Activated gamma-delta T cell (primary cell): ENCODE measurements around the gene RAB18.
"Not testable (repeated sequence)": the region's sequence is repeated elsewhere in the genome, so short reads cannot be mapped to it uniquely, and the experiment has no call there.

Experiments
- DNase-seq: peaks from one replicate; lab custom pipeline; 2025; lab: John Stamatoyannopoulos, UW

Gene RAB18

DNA sequence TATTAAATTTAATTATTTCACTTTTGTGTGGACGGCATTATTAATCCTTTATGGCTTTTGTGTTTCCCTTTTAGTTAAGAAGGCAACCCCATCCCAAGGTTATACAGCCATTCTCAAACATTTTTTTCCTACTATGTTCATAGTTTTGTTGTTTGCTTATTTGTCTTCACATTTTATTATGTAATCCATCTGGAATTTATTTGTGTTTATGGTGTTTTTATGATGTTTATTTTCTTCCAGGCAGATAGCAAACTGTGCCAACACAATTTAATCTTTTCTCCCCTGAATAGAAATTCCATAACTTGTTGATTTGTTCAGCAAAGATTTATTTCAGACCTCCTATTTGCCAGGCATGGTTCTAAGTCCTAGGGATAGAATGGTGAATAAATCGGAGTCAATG, 42.9 kb downstream of the RAB18 start:
- DNase-seq, result no peak

GRCh38 chr10:27547482-27547881, 43.4 kb downstream of the RAB18 start:
- DNase-seq, result no peak

GRCh38 chr10:27550823-27551222, 46.7 kb downstream of the RAB18 start:
- no peak for DNase-seq

DNA sequence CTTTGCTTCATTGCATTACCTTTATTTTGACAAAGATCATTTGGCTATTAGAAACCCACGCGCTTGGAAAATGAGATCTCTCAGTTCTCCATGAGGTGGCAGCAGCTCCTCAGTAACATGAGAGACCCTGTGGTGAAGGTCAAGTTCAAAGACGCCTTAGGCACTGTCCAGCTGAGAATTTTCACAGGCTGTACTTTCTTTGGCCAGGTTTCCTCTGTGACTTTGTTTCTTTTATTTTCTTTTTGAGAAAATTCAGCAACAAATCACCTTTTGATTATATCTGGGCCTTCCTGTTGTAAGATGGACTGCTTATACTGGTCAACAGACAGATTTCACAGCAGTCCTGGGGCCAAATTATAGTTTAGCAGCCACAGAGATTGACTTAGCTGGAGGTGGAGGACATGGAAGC, 54.5 kb downstream of the RAB18 start:
- DNase-seq, result no peak

DNA sequence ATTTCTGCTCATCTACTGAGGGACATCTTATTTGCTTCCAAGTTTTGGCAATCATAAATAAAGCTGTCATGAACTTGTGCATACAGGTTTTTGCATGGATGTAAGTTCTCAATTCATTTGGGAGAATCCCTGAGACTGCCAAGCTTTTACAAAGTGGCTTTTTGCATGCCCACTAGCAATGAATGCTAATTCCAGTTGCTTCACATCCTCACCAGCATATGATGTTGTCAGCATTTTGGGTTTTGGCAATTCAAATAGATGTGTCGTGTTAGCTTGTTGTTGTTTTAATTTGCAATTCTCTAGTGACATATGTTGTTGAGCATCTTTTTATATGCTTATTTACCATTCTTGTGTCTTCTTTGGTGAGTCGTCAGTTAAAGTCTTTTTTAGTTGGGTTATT, 57.2 kb downstream of the RAB18 start:
- DNase-seq, result no peak

DNA sequence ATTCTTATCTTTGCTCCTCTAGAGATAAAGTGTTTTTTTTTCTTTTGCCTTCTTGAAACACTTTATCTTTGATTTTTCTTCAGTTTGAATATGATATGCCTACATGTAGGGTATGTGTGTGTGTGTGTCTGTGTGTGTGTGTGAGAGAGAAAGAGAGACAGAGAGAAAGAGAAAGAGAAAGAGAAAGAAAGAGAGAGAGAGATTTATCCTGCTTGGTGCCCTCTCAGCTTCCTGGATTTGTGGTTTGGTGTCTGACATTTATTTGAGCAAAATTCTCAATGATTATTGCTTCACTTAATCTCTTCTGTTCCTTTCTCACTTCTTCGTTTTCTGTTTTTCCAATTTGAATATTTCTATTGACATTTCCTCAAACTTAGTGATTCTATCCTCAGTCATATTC, 60.3 kb downstream of the RAB18 start:
- DNase-seq, result no peak

DNA sequence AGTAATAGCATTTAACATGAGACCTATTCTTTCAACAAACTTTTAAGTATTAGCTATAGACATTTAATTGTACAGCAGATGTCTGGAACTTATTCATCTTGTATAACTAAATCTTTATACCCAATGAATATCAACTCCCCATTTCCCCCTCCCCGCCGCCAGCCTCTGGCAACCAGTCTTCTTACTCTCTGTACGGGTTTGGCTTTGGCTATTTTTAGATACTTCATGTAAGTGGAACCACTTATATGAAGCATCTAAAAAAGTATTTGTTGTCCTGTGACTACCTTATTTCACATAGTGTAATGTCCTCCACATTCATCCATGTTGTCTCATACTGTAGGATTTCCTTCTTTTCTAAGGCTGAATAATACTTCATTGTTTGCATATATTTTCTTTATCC, 60.8 kb downstream of the RAB18 start:
- no peak for DNase-seq

DNA sequence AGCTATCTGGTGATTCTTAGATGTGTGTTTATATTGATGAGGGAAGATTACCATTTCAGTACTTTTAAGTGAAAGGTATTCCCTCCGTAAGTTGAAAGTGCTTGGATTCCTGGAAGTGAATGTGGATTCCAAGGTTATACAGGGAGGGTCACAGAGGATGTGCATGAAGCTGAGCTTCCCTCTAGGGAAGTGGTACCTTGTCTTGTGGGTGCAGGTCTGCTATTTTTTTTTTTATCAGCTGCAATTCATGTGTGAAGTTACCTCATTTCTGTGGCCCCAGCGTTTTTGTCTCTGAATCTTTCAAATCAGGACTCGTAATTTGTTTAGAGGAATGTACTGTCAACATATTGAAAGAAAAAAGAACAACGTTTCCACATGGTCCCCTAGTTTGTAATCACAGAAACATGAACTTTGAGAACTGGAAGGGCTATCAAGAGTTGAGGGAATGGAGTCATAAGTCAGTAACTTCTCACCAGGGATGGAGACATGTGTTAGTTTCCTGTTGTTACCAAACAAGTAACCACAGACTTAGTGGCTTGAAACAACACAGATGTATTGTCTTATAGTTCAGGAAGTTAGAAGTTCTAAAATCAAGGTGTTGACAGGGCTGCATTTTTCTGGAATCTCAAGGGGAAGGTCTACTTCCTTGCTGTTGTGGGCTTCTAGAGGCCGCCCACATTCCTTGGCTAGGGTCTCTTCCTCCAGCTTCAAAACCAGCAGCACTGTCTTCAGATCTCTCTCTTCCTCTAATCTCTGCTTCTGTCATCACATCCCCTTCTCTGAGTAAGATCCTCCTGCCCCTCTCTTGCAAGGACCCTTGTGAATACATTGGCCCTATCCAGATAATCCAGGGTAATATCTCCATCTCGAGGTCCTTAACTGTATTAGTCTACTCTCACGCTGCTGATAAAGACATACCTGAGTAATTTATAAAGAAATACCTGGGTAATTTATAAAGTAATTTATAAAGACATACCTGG, 64.4 kb downstream of the RAB18 start:
- no peak for DNase-seq

GRCh38 chr10:27569946-27570345, 65.8 kb downstream of the RAB18 start:
- no peak for DNase-seq

DNA sequence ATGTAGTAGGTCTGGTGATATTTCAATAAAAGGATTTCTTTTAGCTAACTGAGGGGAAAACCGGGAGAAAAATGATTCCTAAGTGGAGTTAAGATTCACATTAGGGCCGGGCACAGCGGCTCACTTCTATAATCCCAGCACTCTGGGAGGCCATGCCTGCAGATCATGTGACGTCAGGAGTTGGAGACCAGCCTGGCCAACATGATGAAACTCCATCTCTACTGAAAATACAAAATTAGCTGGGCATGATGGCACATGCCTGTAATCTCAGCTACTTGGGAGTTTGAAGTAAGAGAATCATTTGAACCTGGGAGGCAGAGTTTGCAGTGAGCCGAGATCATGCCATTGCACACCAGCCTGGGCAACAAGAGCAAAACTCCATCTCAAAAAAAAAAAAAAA, 72.9 kb downstream of the RAB18 start:
- not testable (repeated sequence) for DNase-seq

DNA sequence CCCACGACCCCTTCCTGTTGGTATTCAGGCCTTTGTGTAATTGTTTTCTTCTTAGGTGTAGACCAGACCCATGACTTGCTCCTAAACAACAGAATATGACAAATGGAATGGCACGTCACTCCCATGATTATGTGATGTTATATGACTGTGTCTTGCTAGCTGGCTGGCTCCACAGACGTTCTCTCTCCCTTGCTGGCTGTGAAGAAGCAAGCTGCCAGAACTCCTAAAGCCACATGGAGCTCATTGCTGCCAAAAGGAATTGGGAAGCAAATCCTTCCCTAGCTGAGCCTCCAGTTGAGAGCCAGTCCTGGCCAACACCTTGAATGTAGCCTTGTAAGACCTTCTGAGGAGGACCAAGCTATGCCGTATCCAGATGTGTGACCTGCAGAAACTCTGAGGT, 74.2 kb downstream of the RAB18 start:
- no peak for DNase-seq

DNA sequence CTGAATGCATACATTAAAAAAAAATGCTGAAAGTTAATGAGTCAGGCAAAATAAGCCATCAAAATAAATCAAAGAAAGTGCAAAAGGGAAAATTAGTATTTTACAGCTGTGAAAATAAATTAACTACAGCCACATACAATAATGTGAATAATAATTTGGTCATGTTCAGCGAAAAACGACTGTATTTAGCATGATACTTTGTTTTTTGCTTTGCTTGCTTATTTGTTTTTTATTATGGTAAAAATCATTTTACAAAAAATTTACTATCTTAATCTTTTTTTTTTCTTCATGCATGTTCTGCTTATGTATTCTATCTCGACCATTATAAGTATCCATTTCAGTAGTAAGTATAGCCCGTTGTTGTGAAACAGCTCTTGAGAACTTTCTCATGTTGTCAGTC, 77.1 kb downstream of the RAB18 start:
- DNase-seq, result no peak

- DNase-seq, result no peak
Observed at GRCh38 chr10:27584302-27584701, 80.2 kb downstream of the RAB18 start.
